Heart left ventricle (tissue), 16 donors: ENCODE results near the gene LRMDA. TPM values are rescaled to one million over a fixed set of nuclear protein-coding genes. Genes with fewer than 3 reads are reported as not detected.

Experiments
- ATAC-seq, 4 donors: fragments of 200-7000 bp; cut with Tn5 transposase; one replicate each; pipeline ENCODE4 v1.9.1; 2020 to 2022; ENCODE audit warnings: moderate library complexity in 4 of 4, mild to moderate bottlenecking in 3 of 4, moderate number of reproducible peaks in 1 of 4
- DNase-seq, 5 donors: peaks; one replicate each; pipeline ENCODE4 v3.0.0-alpha.2; 2020
- H3K27ac ChIP-seq, 12 donors: fragments of 200-600 bp; sonication (generic) in 4 of 12; one replicate each; pipeline versions ENCODE4 v1.5.0 to v1.8.0; 2016 to 2022; ENCODE audit warnings: mild to moderate bottlenecking in 2 of 12
- H3K27me3 ChIP-seq, 9 donors: fragments of 200-600 bp; sonication (generic) in 2 of 9; one replicate each; pipeline versions ENCODE4 v1.5.1 to v1.8.0; 2016 to 2022; ENCODE audit warnings: mild to moderate bottlenecking in 3 of 9
- H3K36me3 ChIP-seq, 9 donors: fragments of 200-600 bp; sonication (generic) in 2 of 9; one replicate each; pipeline versions ENCODE4 v1.5.0 to v1.8.0; 2018 to 2022; ENCODE audit warnings: mild to moderate bottlenecking in 2 of 9
- H3K4me1 ChIP-seq, 12 donors: fragments of 200-600 bp; sonication (generic) in 4 of 12; one replicate each; pipeline versions ENCODE4 v1.5.0 to v1.8.0; 2016 to 2022; ENCODE audit warnings: mild to moderate bottlenecking in 3 of 12
- H3K4me3 ChIP-seq, 12 donors: fragments of 200-600 bp; sonication (generic) in 4 of 12; one replicate each; pipeline versions ENCODE4 v1.5.0 to v1.8.0; 2017 to 2022; ENCODE audit warnings: mild to moderate bottlenecking in 9 of 12, moderate library complexity in 4 of 12
- H3K9me3 ChIP-seq, 12 donors: fragments of 200-600 bp; sonication (generic) in 4 of 12; one replicate each; pipeline versions ENCODE4 v1.5.0 to v1.8.0; 2016 to 2022; ENCODE audit warnings: mild to moderate bottlenecking in 1 of 12
- POLR2A ChIP-seq, 2 donors: fragments of 450-650 bp; IDR thresholded peaks; one replicate each; pipeline ENCODE4 v1.6.1; 2017; ENCODE audit warnings: antibody characterized with exemption in 2 of 2, mild to moderate bottlenecking in 2 of 2, moderate library complexity in 2 of 2
- WGBS, 4 donors: extraction: QIAGEN DNeasy Blood & Tissue Kit in 2 of 4; methylation state at CpG; one replicate each; pipeline versions ENCODE4 v1.1.5 to v1.1.7; 2013 to 2018; 5-methylcytosine and 5-hydroxymethylcytosine counted together
- intact Hi-C, 10 donors: fragments of 100-400 bp; cut with DNase I; formaldehyde crosslinking; loops; one replicate each; pipeline versions ENCODE4 v1.11.1 to v1.14.2; 2022
- polyA plus RNA-seq, 2 donors: library from polyadenylated mRNA; stranded (reverse); fragments of 200-250 nt; gene quantifications; one replicate each; pipeline ENCODE4 v1.2.3, GENCODE V29; 2013
- total RNA-seq, 9 donors: library from RNA; depleted of rRNA in 2 of 9; stranded (reverse); fragments of >200 nt in 2 of 9; fragmentation: NEBNext Ultra II Directional in 3 of 9; extraction: Animal tissue kit (Norgen Biotek cat#: 25700) in 3 of 9; gene quantifications; one replicate each; pipeline versions ENCODE4 v1.1.0 to v1.2.4, GENCODE V29; 2016 to 2023
- TF ChIP-seq, protein P1 (sequence below), 12 donors: fragments of 200-600 bp; sonication (generic) in 4 of 12; IDR thresholded peaks; one replicate each; pipeline versions ENCODE4 v1.5.0 to v1.8.0; 2018 to 2022; ENCODE audit warnings: antibody characterized with exemption in 12 of 12, mild to moderate bottlenecking in 5 of 12
- donor health status: ischemic (EF 13 %, LVEDD 7.1; RV severe dilation, severe dysfunction).
- donor health status: healthy with polysubstance abuse.
- donor health status: DM: no; HTN: yes; CAD: no.
- donor health status: DM: no; HTN: no; CAD: no.
- donor health status: ischemic (EF 25% LVEDD 6.9; RV normal size, moderate dysfunction).
- donor health status: ischemic (EF 25% LVEDD 5.7; RV mildly dilated, moderate dysfunction).
- donor health status: healthy.
- donor health status: DM: yes; HTN: yes; CAD: no.
- donor health status: ischemic (EF 35%, LVEDD 5.7; RV mildly dilated, moderate dysfunction).
- donor health status: nonischemic (EF 11% LVEDD 7.7; RV severe dilation, severe dysfunction).
- donor health status: DM: yes; HTN: yes; CAD: no.
- donor health status: PGD.
- donor health status: ischemic (EF 29% LVEDD 5.4; RV normal size, mild dysfunction).
- donor health status: nonischemic (EF 23%, LVEDD 6.1; RV moderate dilation, normal function).

The LRMDA gene
- total and polyA plus RNA-seq, 11 donors = 2.4 to 34.4 (median 14.9) TPM

DNA sequence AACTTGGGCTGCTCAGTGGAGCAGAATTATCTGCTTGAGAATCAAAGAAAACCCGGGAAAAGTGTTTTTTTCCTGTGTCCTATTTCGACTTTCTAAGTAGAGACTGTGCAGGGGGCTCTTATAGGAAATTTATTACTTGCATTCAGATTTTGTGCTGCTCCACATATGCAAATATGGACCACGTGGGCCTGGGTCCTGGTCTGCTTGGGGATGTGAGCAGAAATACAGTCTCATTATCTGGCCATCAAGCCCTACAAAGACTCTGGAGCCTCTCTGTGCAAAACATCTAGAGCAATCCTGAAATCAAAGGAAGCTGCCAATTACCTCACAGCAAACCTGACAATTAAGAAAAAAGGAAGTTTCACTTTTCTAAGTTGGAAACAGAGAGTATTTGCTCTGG, 216.9 kb downstream of the LRMDA start:
- no peak overlapping the region for H3K27ac ChIP-seq
- intact Hi-C loops = no loop called here
- no peak for TF ChIP-seq POLR2A (IDR thresholded peaks at IDR 0.05)
- TF ChIP-seq, protein P1, sequence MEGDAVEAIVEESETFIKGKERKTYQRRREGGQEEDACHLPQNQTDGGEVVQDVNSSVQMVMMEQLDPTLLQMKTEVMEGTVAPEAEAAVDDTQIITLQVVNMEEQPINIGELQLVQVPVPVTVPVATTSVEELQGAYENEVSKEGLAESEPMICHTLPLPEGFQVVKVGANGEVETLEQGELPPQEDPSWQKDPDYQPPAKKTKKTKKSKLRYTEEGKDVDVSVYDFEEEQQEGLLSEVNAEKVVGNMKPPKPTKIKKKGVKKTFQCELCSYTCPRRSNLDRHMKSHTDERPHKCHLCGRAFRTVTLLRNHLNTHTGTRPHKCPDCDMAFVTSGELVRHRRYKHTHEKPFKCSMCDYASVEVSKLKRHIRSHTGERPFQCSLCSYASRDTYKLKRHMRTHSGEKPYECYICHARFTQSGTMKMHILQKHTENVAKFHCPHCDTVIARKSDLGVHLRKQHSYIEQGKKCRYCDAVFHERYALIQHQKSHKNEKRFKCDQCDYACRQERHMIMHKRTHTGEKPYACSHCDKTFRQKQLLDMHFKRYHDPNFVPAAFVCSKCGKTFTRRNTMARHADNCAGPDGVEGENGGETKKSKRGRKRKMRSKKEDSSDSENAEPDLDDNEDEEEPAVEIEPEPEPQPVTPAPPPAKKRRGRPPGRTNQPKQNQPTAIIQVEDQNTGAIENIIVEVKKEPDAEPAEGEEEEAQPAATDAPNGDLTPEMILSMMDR (IDR thresholded peaks at IDR 0.05) = no peak
- H3K9me3 ChIP-seq = no peaks in the 10 kb centered on the region
- H3K4me1 ChIP-seq = peaks cover 0 to 21% (median 5%) of the 10 kb centered on the region in 12 donors
- no peak for DNase-seq
- H3K36me3 ChIP-seq = no peaks in the 10 kb centered on the region
- whole genome bisulfite sequencing, 4 donors = 68 to 72% (median 71%) methylated on average over 3 of the region's 3 CpGs
- no peaks in the 10 kb centered on the region for H3K27me3 ChIP-seq
- no peak overlapping the region for H3K4me3 ChIP-seq
- no peak for ATAC-seq

DNA sequence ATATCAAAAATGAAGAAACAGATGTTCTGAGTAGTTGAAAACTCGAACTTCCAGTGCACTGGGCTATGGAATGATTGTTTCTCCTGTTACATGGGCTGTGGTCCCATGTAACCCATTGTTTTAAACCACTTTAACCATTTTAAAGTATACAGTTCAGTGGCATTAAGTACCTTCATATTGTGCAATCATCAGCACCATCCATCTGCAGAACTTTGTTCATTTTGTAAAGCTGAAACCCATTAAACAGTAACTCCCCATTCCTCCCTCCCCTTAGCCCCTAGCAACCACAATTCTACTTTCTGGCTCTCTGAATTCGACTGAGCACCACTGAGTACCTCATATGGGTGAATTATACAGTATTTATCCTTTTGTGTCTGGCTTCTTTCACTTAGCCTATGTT, 217.4 kb downstream of the LRMDA start:
- H3K4me3 ChIP-seq = no peak overlapping the region
- H3K27ac ChIP-seq = no peak overlapping the region
- H3K9me3 ChIP-seq = no peaks in the 10 kb centered on the region
- TF ChIP-seq, protein P1 (IDR thresholded peaks at IDR 0.05) = no peak
- TF ChIP-seq POLR2A (IDR thresholded peaks at IDR 0.05) = no peak
- H3K36me3 ChIP-seq = no peaks in the 10 kb centered on the region
- peaks cover 0 to 26% (median 5%) of the 10 kb centered on the region in 12 donors for H3K4me1 ChIP-seq
- WGBS, 4 donors = 66 to 79% (median 75%) methylated on average over 2 of the region's 2 CpGs
- intact Hi-C loops = no loop called here
- no peak for ATAC-seq
- no peaks in the 10 kb centered on the region for H3K27me3 ChIP-seq
- DNase-seq = no peak

DNA sequence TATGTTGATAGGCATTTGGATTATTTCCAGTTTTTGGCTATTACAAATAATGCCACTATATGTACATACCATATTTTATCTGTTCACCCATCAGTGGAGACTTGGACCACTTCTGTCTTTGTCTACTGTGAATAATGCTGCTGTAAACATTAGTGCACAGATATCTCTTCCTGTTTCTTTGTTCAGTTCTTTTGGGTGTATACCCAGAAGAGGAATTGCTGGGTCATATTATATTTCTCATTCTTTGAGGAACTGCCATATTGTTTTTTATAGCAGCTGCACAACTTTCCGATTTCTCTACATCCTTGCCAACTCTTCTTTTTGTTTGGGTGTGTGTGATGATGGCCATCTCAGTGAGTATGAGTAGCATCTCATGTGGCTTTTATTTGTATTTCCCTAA, 218.0 kb downstream of the LRMDA start:
- H3K9me3 ChIP-seq = no peaks in the 10 kb centered on the region
- H3K27me3 ChIP-seq = no peaks in the 10 kb centered on the region
- H3K4me1 ChIP-seq = peaks cover 0 to 32% (median 7%) of the 10 kb centered on the region in 12 donors
- H3K4me3 ChIP-seq = no peak overlapping the region
- TF ChIP-seq POLR2A (IDR thresholded peaks at IDR 0.05) = no peak
- TF ChIP-seq, protein P1 (IDR thresholded peaks at IDR 0.05) = no peak
- DNase-seq (no peak), ATAC-seq (no peak)
- 64 to 76% (median 73%) methylated on average over 1 of the region's 1 CpG for WGBS, 4 donors
- no peaks in the 10 kb centered on the region for H3K36me3 ChIP-seq
- no peak overlapping the region for H3K27ac ChIP-seq
- intact Hi-C loops = no loop called here

DNA sequence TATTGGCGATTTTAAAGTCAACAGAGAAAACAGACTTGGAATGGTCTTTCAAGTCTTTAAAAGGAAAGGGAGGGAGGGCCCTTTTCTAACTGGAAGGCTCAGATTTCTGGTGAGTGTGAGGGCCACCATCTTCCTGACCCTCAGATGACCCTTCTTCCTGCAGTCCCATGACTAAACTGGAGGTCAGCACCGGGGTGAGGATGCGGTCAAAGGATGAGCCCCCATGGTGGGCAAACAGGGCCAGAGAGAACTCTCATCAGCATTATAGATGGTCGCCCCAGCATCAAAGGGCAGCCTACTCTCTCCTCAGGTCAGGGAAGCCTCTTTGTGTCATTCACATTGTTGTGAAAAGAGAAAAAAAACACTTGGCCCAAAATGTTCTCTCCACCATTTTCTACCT, 219.2 kb downstream of the LRMDA start:
- intact Hi-C loops = loop anchor here in 3 of 10 donors (5.0 to 10.0 kb wide), 3 partner anchors 124 to 253 kb away; partner anchors contain the start of gene ZNF503 (in 2 of the 3)
- DNase-seq = no peak
- Histone ChIP-seq H3K4me1 (peaks cover 0 to 44% (median 19%) of the 10 kb centered on the region in 12 donors), H3K27ac (no peak overlapping the region), H3K9me3 (no peaks in the 10 kb centered on the region), H3K27me3 (no peaks in the 10 kb centered on the region), H3K4me3 (no peak overlapping the region), H3K36me3 (no peaks in the 10 kb centered on the region)
- TF ChIP-seq POLR2A (IDR thresholded peaks at IDR 0.05) = no peak
- TF ChIP-seq, protein P1 (IDR thresholded peaks at IDR 0.05) = no peak
- ATAC-seq = no peak
- 80 to 82% (median 81%) methylated on average over 4 of the region's 4 CpGs for WGBS, 4 donors
